ENCODE measurements around the gene BTNL2. TPM values are rescaled to one million over a fixed set of nuclear protein-coding genes. Genes with fewer than 3 reads are reported as not detected.

BTNL2 gene
- total RNA-seq, 1 experiment from 2014 or later: not detected

GRCh38 chr6:32353348-32353747 lies 53.6 kb downstream of the BTNL2 start:
- Mint-ChIP-seq H3K4me3 (no peak overlapping the region), H3K36me3 (ENCODE audit: insufficient read depth in 1 of 3, low read depth in 3 of 3) (no peaks in the 10 kb centered on the region), H3K27ac (no peak overlapping the region), H3K4me1 (no peaks in the 10 kb centered on the region), H3K9me3 (no peaks in the 10 kb centered on the region), H3K27me3 (ENCODE audit: low read depth) (no peaks in the 10 kb centered on the region)
- no peak overlapping the region for H3K9ac ChIP-seq (ENCODE audit: extremely low read depth, insufficient read length, low read length)
- H3K23ac ChIP-seq (ENCODE audit: insufficient read length, low read depth, low read length): no peak overlapping the region
- H4K20me1 ChIP-seq (ENCODE audit: control insufficient read depth, insufficient read depth, insufficient read length): no peaks in the 10 kb centered on the region
- H3K27me3 ChIP-seq (ENCODE audit: insufficient read depth, low read length): no peaks in the 10 kb centered on the region
- no peak overlapping the region for H3K14ac ChIP-seq (ENCODE audit: insufficient read depth, low read length)
- H2BK15ac ChIP-seq (ENCODE audit: low read depth, low read length): no peak overlapping the region
- no peaks in the 10 kb centered on the region for H3K23me2 ChIP-seq (ENCODE audit: insufficient read length, low read depth, low read length, poor library complexity, severe bottlenecking)
- no peak overlapping the region for H2BK5ac ChIP-seq (ENCODE audit: insufficient read length, low read length)
- no peak overlapping the region for H4K8ac ChIP-seq (replicated peaks; ENCODE audit: insufficient read length, low read depth, low read length)
- H4K91ac ChIP-seq (ENCODE audit: insufficient read length, low read depth, low read length): no peak overlapping the region
- no CpG with 5 or more reads among the region's 2 CpGs for WGBS (ENCODE audit: extremely low coverage, insufficient read length, low lambda C conversion rate)
- no peaks in the 10 kb centered on the region for H3K4me1 ChIP-seq (ENCODE audit: insufficient read depth, low read length)
- no peak overlapping the region for H2BK12ac ChIP-seq (ENCODE audit: insufficient read length, low read depth, low read length)
- no peaks in the 10 kb centered on the region for H3K79me1 ChIP-seq (ENCODE audit: insufficient read depth, low read depth, low read length, poor library complexity, severe bottlenecking)
- no peak overlapping the region for H2AFZ ChIP-seq (ENCODE audit: low read length)
- no peak for DNase-seq
- no peak overlapping the region for H3K56ac ChIP-seq (ENCODE audit: insufficient read length, low read depth, low read length)
- H3K79me2 ChIP-seq (ENCODE audit: insufficient read depth, low read length): no peaks in the 10 kb centered on the region
- no peak overlapping the region for H3K27ac ChIP-seq (ENCODE audit: insufficient read length, low read depth, low read length)
- TF ChIP-seq CTCF (conservative IDR thresholded peaks at IDR 0.05): no peak
- H3K9me3 ChIP-seq (ENCODE audit: control insufficient read depth, low read depth, low read length): no peaks in the 10 kb centered on the region
- H3K4me2 ChIP-seq (ENCODE audit: insufficient read depth, insufficient read length, low read length): no peak overlapping the region
- no peak overlapping the region for H3T11ph ChIP-seq (ENCODE audit: low read length)
- H3K4ac ChIP-seq (ENCODE audit: low read depth, low read length): no peak overlapping the region
- H4K5ac ChIP-seq (ENCODE audit: insufficient read length, low read depth, low read length): no peak overlapping the region
- H2BK120ac ChIP-seq (ENCODE audit: low read depth, low read length, poor library complexity, severe bottlenecking): no peak overlapping the region
- no peak overlapping the region for H2BK20ac ChIP-seq (ENCODE audit: low read depth, low read length, poor library complexity, severe bottlenecking)
- H3K18ac ChIP-seq (ENCODE audit: insufficient read length, low read depth, low read length): no peak overlapping the region
- H2AK5ac ChIP-seq (ENCODE audit: insufficient read length, low read length): no peak overlapping the region

Other genes starting within 250 kb of the BTNL2 start
- 20.8 and 27.2 TPM in 2 replicates for gene EGFL8, start 242.6 kb downstream of the BTNL2 start, total RNA-seq (2021)
- 88.8 and 89.5 TPM in 2 replicates for gene AGPAT1, start 231.1 kb downstream of the BTNL2 start, total RNA-seq (2021)
- gene RNF5, start 228.8 kb downstream of the BTNL2 start, total RNA-seq (2021): 116 and 126 TPM in 2 replicates
- 14.3 and 17.8 TPM in 2 replicates for gene AGER, start 222.9 kb downstream of the BTNL2 start, total RNA-seq (2021)
- gene PBX2, start 217.0 kb downstream of the BTNL2 start, total RNA-seq (2021): 174 and 176 TPM in 2 replicates
- gene GPSM3, start 214.5 kb downstream of the BTNL2 start, total RNA-seq (2021): 11.8 and 12.0 TPM in 2 replicates
- gene NOTCH4, start 183.1 kb downstream of the BTNL2 start, total RNA-seq (2021): 2.1 and 2.3 TPM in 2 replicates
- gene TSBP1, start 35.3 kb downstream of the BTNL2 start, total RNA-seq (2021): not detected in 2 replicates
- 2.8 and 3.1 TPM in 2 replicates for gene HLA-DRA, start 32.7 kb upstream of the BTNL2 start, total RNA-seq (2021)
- 3.3 and 4.2 TPM in 2 replicates for gene HLA-DRB5, start 123.1 kb upstream of the BTNL2 start, total RNA-seq (2021)
- gene HLA-DRB1, start 182.7 kb upstream of the BTNL2 start, total RNA-seq (2021): 24.7 and 25.9 TPM in 2 replicates
- 0.68 and 1.7 TPM in 2 replicates for gene HLA-DQA1, start 230.2 kb upstream of the BTNL2 start, total RNA-seq (2021)